ENCODE results near the gene JUND.

Gene JUND

DNA sequence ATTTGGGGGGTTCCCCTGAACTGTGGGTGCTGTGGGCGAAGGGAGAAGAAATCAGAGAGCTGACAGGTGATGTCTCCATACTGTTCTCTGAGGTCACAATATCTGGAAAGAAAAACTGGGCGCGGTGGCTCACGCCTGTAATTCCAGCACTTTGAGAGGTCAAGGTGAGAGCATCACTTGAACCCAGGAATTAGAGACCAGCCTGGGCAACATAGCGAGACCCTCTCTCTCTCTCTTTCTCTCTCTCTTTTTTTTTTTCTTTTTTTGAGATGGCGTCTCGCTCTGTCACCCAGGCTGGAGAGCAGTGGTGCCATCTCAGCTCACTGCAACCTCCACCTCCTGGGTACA, 29.1 kb downstream of the JUND start:
- H3K4me3 ChIP-seq (ENCODE audit: low read length): no peak overlapping the region
- TF ChIP-seq, protein P1, sequence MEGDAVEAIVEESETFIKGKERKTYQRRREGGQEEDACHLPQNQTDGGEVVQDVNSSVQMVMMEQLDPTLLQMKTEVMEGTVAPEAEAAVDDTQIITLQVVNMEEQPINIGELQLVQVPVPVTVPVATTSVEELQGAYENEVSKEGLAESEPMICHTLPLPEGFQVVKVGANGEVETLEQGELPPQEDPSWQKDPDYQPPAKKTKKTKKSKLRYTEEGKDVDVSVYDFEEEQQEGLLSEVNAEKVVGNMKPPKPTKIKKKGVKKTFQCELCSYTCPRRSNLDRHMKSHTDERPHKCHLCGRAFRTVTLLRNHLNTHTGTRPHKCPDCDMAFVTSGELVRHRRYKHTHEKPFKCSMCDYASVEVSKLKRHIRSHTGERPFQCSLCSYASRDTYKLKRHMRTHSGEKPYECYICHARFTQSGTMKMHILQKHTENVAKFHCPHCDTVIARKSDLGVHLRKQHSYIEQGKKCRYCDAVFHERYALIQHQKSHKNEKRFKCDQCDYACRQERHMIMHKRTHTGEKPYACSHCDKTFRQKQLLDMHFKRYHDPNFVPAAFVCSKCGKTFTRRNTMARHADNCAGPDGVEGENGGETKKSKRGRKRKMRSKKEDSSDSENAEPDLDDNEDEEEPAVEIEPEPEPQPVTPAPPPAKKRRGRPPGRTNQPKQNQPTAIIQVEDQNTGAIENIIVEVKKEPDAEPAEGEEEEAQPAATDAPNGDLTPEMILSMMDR (conservative IDR thresholded peaks at IDR 0.05; ENCODE audit: low read depth, low read length): no peak
- DNase-seq (ENCODE audit: low read depth): no peak

DNA sequence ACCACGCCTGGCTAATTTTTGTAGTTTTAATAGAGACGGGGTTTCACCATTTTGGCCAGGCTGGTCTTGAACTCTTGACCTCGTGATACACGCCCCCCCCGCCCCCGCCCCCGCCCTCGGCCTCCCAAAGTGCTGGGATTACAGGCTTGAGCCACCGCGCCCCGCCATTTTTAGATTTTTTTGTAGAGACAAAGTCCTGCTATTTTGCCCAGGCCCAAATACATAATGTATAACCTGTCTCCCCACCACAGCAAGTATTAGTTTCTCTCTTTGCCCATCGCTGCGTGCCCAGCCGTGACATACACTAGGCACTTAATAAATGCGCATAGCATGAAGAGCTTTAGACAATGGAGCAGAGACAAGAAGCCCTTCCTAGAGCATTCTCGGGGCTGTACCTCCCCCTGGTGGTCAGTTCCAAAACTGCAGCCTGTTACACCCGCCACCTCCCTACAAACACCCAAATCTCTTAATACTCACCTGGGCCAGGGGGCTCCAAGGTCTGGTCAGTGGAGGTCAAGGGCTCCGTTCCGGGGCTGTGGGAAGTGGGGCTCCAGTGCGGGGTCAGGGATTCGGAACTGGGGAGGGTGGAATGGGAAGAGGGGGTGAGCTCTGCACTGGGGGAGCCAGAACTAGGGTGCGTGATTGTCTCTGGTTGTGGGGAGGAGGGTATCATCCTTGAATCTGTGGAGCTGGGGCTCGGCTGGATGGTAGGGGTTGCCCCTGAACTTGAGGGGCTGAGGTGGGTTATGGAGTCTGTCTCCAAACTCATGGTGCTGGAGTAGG, 29.6 kb downstream of the JUND start:
- H3K4me3 ChIP-seq (ENCODE audit: low read length): no peak overlapping the region
- TF ChIP-seq, protein P1 (conservative IDR thresholded peaks at IDR 0.05; ENCODE audit: low read depth, low read length): peak; percentile 92
- DNase-seq (ENCODE audit: low read depth): no peak

DNA sequence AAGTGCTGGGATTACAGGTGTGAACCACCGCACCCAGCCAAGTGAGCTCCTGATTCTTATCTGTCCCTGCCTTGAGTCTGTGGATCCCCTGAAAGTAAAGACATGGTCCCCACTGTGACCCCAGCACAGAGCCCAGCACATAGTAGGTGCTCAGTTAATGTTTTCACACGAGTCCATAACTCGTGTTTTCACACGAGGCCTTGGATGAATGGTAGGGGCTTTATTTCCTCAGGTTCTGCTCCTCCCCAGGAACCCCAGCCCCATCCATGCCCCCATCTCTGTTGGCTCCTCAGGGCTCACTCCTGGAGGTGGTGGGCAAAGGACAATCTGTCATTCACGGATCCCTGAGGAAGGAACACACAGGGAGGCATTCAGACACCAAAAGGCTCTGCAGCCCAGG, 31.6 kb downstream of the JUND start:
- DNase-seq (ENCODE audit: low read depth): no peak
- TF ChIP-seq, protein P1 (conservative IDR thresholded peaks at IDR 0.05; ENCODE audit: low read depth, low read length): no peak
- H3K4me3 ChIP-seq (ENCODE audit: low read length): no peak overlapping the region

- H3K4me3 ChIP-seq (ENCODE audit: low read length): no peak overlapping the region
- DNase-seq (ENCODE audit: low read depth): no peak
- TF ChIP-seq, protein P1 (conservative IDR thresholded peaks at IDR 0.05; ENCODE audit: low read depth, low read length): no peak
Measured at GRCh38 chr19:18245297-18245696, 36.1 kb downstream of the JUND start.

DNA sequence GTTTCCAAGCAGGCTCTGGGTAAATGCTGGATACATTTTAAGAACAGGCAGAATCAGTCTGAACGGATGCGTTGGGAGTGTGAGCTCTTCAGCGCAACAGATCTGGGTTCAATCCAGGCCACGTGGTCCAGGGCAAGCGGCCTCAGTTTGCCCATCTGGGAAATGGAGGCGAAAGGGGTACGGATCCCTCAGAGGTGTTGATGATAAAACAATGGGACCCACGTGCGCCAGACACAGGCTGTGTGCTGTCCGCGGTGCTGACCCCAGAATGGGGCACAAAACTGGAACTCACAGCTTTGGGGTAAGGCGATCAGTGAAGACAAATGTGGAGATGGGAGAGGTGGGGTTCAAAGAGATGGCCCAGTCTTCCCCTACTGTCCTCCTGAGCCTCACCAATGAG, 42.1 kb downstream of the JUND start:
- H3K4me3 ChIP-seq (ENCODE audit: low read length): no peak overlapping the region
- TF ChIP-seq, protein P1 (conservative IDR thresholded peaks at IDR 0.05; ENCODE audit: low read depth, low read length): no peak
- no peak for DNase-seq (ENCODE audit: low read depth)

GRCh38 chr19:18234194-18234593, 47.2 kb downstream of the JUND start:
- DNase-seq (ENCODE audit: low read depth): no peak
- TF ChIP-seq, protein P1 (conservative IDR thresholded peaks at IDR 0.05; ENCODE audit: low read depth, low read length): no peak

GRCh38 chr19:18233224-18233825, 48.1 kb downstream of the JUND start:
- TF ChIP-seq, protein P1 (conservative IDR thresholded peaks at IDR 0.05; ENCODE audit: low read depth, low read length): no peak
- H3K4me3 ChIP-seq (ENCODE audit: low read length): no peak overlapping the region
- DNase-seq (ENCODE audit: low read depth): no peak

More at GRCh38 chr19:18234194-18234593, 47.2 kb downstream of the JUND start:
- H3K4me3 ChIP-seq (ENCODE audit: low read length): no peak overlapping the region

All from retinal pigment epithelial cell (primary cell).